Activated CD4-positive, alpha-beta memory T cell treated with anti-CD3 and anti-CD28 coated beads for 36 hours (primary cell): ENCODE measurements around the gene PIK3AP1. TPM values are rescaled to one million over a fixed set of nuclear protein-coding genes. Genes with fewer than 3 reads are reported as not detected.

Source experiments
- CTCF ChIA-PET: fragments of 350-600 bp; sonication (Branson Sonifier 250); formaldehyde crosslinking; loops from one replicate; lab custom pipeline; 2021; ENCODE audit warnings: antibody characterized with exemption, inconsistent platforms; lab: Charles Lee
- POLR2A ChIA-PET: fragments of 350-600 bp; sonication (Branson Sonifier 250); formaldehyde crosslinking; loops from one replicate; lab custom pipeline; 2021; ENCODE audit warnings: antibody characterized with exemption; lab: Charles Lee
- DNase-seq: peaks from one replicate; pipeline ENCODE4 v3.0.0-alpha.2; 2020
- H3K27ac Mint-ChIP-seq: one replicate; pipeline ENCODE4 v1.8.0; 2021; ENCODE audit warnings: mixed read lengths
- H3K27me3 Mint-ChIP-seq: one replicate; pipeline ENCODE4 v1.8.0; 2021; ENCODE audit warnings: mixed read lengths
- H3K36me3 Mint-ChIP-seq: one replicate; pipeline ENCODE4 v1.8.0; 2021; ENCODE audit warnings: mixed read lengths
- H3K4me1 Mint-ChIP-seq: one replicate; pipeline ENCODE4 v1.8.0; 2021; ENCODE audit warnings: low read depth, mixed read lengths
- H3K4me3 Mint-ChIP-seq: one replicate; pipeline ENCODE4 v1.8.0; 2021; ENCODE audit warnings: mild to moderate bottlenecking, mixed read lengths
- H3K9me3 Mint-ChIP-seq: one replicate; pipeline ENCODE4 v1.8.0; 2021; ENCODE audit warnings: mixed read lengths
- intact Hi-C: fragments of 100-400 bp; cut with micrococcal nuclease; formaldehyde crosslinking; loops from one replicate; pipeline ENCODE4 v1.15.1; 2023
- total RNA-seq, 2 experiments: library from RNA; stranded (reverse); gene quantifications; one replicate each; pipeline ENCODE4 v1.2.3, GENCODE V29; 2021

Gene PIK3AP1
- total RNA-seq, 2 experiments from 2014 or later, result 3.4 to 4.3 TPM

DNA sequence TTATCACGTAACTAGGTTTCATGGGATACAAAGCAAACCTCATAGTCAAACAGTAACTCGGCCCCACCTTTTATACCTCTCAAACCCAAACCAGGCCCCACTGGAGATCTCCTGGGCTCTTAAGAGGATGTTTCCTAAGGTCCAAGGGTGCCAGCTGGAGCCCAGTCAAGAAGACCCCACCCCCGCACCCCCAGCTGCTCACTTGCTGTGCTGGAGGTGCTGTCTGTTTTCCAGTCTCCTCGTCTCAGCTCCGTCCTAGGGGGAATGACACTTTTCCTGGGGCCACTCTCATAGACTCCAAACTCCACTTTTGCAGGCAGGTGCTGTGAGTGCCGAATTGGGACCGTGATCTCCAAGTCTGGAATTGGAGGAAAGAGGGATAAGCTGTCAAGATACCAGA, 110.8 kb downstream of the PIK3AP1 start:
- peaks cover 4% of the 10 kb centered on the region for H3K4me1 Mint-ChIP-seq
- H3K9me3 Mint-ChIP-seq, result no peaks in the 10 kb centered on the region
- no peaks in the 10 kb centered on the region for H3K36me3 Mint-ChIP-seq
- H3K27ac Mint-ChIP-seq, result no peak overlapping the region
- ChIA-PET CTCF (no interaction called here), POLR2A (no interaction called here)
- no peak overlapping the region for H3K4me3 Mint-ChIP-seq
- no peak for DNase-seq
- intact Hi-C loops, result no loop called here
- H3K27me3 Mint-ChIP-seq, result no peaks in the 10 kb centered on the region

DNA sequence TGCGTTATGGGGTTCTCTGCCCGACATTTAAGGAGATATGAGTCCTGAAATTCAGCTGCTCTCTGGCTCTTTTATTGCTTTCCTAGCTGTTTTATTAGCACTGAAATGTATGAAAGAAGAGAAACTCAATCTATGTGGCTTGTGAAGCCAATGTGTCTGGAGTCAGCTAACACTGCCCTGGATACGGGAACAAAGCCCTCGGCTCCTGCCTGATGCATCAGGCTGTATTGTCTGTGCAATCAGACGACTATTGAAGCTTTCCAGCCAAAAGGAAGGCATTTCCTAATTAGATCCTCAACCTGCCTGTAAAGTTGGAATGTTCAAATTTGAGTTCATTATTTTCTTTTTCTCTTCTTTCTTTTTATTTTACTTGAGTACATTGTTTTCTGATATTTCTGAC, 111.5 kb downstream of the PIK3AP1 start:
- Mint-ChIP-seq H3K9me3 (no peaks in the 10 kb centered on the region), H3K4me1 (peaks cover 4% of the 10 kb centered on the region), H3K36me3 (no peaks in the 10 kb centered on the region), H3K4me3 (no peak overlapping the region), H3K27ac (no peak overlapping the region), H3K27me3 (no peaks in the 10 kb centered on the region)
- intact Hi-C loops, result no loop called here
- ChIA-PET POLR2A (no interaction called here), CTCF (no interaction called here)
- no peak for DNase-seq

DNA sequence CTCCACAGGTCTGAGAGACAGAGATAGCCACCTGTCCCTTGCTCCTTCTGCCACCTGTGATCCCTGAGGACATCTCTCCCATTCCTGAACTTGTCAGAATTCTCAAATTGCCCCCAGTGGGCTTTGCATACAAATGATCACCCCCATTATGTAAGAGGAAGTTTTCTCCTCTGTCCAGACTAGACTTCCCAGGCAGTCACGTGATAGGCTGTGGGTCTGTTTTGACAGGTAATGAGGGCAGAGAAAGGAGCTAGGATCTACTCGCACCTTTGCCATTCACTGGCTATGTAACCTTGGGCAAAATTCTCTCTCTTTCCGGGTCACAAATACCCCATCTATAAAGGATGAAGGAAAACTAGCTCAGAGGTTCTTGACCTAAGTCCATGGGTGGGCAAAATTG, 112.1 kb downstream of the PIK3AP1 start:
- POLR2A ChIA-PET, result no interaction called here
- Mint-ChIP-seq H3K4me1 (peaks cover 4% of the 10 kb centered on the region), H3K27me3 (no peaks in the 10 kb centered on the region), H3K4me3 (no peak overlapping the region), H3K36me3 (no peaks in the 10 kb centered on the region), H3K9me3 (no peaks in the 10 kb centered on the region), H3K27ac (no peak overlapping the region)
- CTCF ChIA-PET, result no interaction called here
- no peak for DNase-seq
- intact Hi-C loops, result no loop called here

DNA sequence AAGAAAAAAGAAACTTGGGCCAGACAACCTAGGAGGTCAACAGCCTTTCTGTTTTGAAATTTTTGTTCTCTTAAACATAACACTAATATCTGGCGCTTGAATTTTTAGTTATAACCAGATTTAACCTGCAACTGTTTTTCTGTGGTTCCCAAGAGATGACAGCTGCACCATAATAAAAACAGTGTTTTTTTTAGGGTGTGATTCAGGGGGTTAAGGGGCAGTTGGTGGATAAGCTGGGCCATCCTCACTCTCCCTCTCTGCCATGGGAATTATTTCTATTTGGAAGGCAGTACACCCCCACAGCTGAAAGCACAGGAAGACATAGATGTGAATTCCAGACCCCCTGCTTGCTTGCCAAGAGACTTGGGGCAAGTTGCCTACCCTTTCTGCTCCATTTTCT, 113.4 kb downstream of the PIK3AP1 start:
- Mint-ChIP-seq H3K4me3 (no peak overlapping the region), H3K27ac (no peak overlapping the region), H3K27me3 (no peaks in the 10 kb centered on the region), H3K9me3 (no peaks in the 10 kb centered on the region), H3K4me1 (peaks cover 4% of the 10 kb centered on the region), H3K36me3 (no peaks in the 10 kb centered on the region)
- CTCF ChIA-PET, result interaction anchor here (1.0 to 1.4 kb wide), 2 partner anchors 18 to 418 kb away, joined by 3 read pairs; no protein-coding TSS in a partner anchor
- no peak for DNase-seq
- intact Hi-C loops, result no loop called here
- POLR2A ChIA-PET, result no interaction called here

DNA sequence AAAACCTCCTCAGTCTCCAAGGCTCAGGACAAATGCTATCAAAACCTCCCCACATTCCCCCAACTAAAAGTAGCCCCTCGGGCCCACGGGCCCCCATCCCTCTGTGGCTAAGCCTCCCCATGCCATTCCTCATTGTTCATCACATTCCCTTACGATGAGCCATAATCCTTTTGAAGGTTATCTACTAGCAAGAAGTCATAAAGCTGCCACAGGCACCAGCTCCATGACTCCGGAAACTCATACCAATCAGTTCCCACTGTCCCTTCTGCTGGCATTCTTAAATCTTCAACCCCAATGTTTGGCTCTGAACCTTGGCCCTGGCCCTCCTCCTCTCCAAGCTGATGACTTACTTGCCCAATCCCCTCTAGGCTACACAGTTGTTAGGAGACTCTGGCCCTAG, 114.1 kb downstream of the PIK3AP1 start:
- intact Hi-C loops, result no loop called here
- no peak for DNase-seq
- Mint-ChIP-seq H3K27me3 (no peaks in the 10 kb centered on the region), H3K4me3 (no peak overlapping the region), H3K36me3 (no peaks in the 10 kb centered on the region), H3K9me3 (no peaks in the 10 kb centered on the region), H3K27ac (no peak overlapping the region), H3K4me1 (peaks cover 4% of the 10 kb centered on the region)
- ChIA-PET POLR2A (no interaction called here), CTCF (no interaction called here)

DNA sequence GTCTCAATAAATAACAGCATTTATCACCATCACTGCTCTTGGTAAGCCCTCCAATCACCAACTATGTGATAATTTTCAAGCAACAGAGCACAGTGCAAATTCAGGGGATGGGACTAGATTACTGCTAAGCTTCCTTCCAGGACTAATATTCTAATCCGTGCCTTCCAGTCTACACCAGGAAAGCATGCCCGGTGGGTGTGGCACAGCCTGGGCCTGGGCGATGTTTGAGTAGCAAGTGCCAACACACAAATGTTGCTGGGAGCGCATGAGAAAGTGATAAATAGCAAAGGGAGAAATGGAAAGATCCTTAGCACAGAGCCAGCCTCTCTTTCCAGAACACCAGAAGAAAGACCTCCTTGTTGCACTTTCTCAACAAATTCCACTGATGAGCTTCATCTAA, 120.0 kb downstream of the PIK3AP1 start:
- ChIA-PET POLR2A (no interaction called here), CTCF (no interaction called here)
- Mint-ChIP-seq H3K4me1 (no peaks in the 10 kb centered on the region), H3K27ac (no peak overlapping the region), H3K4me3 (no peak overlapping the region), H3K27me3 (no peaks in the 10 kb centered on the region), H3K36me3 (no peaks in the 10 kb centered on the region), H3K9me3 (no peaks in the 10 kb centered on the region)
- DNase-seq, result no peak
- intact Hi-C loops, result no loop called here

DNA sequence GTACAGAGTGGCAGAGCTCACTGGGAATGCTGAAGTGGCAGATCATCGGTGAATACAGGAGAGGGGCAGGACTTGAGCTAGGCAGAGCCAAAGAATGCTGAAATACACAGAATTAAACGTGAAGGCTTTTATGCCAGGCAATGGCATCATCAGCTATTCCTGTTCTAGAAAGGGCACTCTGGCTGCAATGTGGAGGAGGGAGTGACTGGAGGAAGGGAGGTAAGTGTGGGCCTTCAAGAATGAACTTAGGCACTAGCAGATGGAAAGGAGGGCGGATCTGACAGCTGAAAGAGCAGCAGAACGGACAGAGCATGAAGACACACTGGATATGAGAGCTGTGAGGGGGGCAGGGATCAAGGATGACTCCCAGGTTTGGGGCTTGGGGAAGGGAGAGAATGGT, 121.5 kb downstream of the PIK3AP1 start:
- ChIA-PET POLR2A (no interaction called here), CTCF (interaction anchor here (1.1 kb wide), 1 partner anchor 10 kb away, joined by 3 read pairs; no protein-coding TSS in a partner anchor)
- Mint-ChIP-seq H3K9me3 (no peaks in the 10 kb centered on the region), H3K4me3 (no peak overlapping the region), H3K36me3 (peaks cover 3% of the 10 kb centered on the region), H3K27ac (no peak overlapping the region), H3K27me3 (no peaks in the 10 kb centered on the region), H3K4me1 (no peaks in the 10 kb centered on the region)
- no peak for DNase-seq
- intact Hi-C loops, result no loop called here

DNA sequence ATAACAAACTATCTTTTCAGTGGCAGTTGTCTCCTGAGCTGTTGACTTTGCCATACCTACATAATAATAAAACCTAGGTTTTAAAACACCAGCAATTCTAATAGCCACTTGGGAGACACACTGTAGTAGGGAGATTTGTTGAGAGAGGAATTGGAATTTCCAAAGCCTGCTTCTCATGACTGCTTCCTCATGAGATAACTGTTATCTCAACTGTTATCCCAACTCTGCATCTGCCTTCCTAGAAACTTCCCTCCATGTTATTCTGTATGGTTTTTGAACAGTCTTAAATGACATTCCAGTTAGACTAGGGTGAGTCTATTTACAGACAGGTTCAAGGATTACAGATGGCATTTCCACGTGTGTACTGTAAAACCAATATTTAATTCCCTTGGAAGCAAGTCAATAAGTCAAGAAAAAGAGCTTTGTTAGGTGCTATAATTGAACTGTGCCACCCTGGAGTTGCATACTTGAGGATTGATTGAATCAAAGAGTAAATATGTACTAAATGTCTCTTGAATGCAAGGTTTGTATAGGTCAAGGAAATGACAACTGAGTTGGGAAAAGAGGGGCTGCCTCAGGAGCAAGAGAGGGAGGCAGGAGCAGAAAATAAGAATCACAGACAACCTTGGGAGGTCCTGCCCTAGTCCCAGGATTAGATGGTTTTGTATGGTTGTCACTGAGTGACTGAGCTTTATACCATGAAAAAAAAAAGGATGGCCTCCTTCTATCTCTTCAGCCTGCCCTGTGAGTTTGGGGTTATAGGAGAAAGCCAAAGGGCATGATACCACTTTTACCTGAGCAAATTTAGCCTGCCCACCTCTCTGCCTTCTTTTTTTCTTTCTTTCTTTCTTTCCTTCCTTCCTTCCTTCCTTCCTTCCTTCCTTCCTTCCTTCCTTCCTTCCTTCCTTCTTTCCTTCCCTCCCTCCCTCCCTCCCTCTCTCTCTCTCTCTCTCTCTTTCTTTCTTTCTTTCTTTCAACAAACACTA, 123.6 kb downstream of the PIK3AP1 start:
- no peak overlapping the region for H3K4me3 Mint-ChIP-seq
- CTCF ChIA-PET, result interaction anchor here (1.5 kb wide), 1 partner anchor 45 kb away, joined by 3 read pairs; no protein-coding TSS in a partner anchor
- DNase-seq, result no peak
- no peaks in the 10 kb centered on the region for H3K27me3 Mint-ChIP-seq
- H3K4me1 Mint-ChIP-seq, result peaks cover 4% of the 10 kb centered on the region
- no peak overlapping the region for H3K27ac Mint-ChIP-seq
- no peaks in the 10 kb centered on the region for H3K9me3 Mint-ChIP-seq
- intact Hi-C loops, result no loop called here
- POLR2A ChIA-PET, result no interaction called here
- peaks cover 3% of the 10 kb centered on the region for H3K36me3 Mint-ChIP-seq

DNA sequence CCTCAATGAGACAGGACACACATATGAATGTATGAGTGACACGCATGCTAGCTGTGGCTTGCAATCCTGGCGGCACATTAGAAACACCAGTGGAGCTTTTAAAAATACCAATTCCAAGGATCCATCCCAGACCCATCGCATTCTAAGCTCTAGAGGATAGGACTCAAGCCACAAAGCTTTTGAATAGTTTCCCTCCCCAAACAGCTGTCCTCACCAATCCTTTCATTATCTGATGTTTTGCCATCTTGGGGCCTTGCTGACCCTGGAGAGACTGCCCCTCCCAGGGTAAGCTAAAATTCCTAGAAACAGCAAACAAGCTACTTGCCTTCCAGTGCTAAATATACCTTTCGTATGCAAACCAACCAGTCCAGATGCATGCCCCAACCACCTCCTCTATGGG, 124.6 kb downstream of the PIK3AP1 start:
- POLR2A ChIA-PET, result no interaction called here
- Mint-ChIP-seq H3K9me3 (no peaks in the 10 kb centered on the region), H3K4me1 (peaks cover 5% of the 10 kb centered on the region), H3K4me3 (no peak overlapping the region), H3K27me3 (peaks cover 3% of the 10 kb centered on the region), H3K36me3 (peaks cover 3% of the 10 kb centered on the region), H3K27ac (no peak overlapping the region)
- intact Hi-C loops, result no loop called here
- DNase-seq, result no peak
- CTCF ChIA-PET, result no interaction called here

DNA sequence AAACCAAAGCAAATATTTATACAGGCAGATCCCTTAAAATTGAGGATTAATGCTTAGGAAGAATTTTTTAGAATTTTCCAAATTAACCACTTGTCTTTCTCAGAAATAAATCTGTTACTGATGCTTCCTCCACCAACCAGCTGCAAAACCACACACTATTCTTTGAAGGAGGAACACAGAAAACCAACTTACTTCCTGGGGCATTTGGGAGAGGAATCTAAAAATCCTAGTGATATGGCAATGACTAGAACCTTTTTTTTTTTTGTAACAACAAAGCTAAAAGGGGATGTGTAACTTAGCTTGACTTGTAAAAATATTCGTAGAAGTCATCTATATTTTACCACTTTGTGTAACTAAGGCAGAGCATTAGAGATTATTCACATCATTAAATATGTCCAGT, 128.4 kb downstream of the PIK3AP1 start:
- CTCF ChIA-PET, result interaction anchor here (0.9 kb wide), 1 partner anchor 78 kb away, joined by 5 read pairs; the partner anchor contains the start of gene TLL2
- POLR2A ChIA-PET, result no interaction called here
- Mint-ChIP-seq H3K36me3 (peaks cover 3% of the 10 kb centered on the region), H3K27ac (no peak overlapping the region), H3K27me3 (peaks cover 6% of the 10 kb centered on the region), H3K4me1 (peaks cover 11% of the 10 kb centered on the region), H3K4me3 (no peak overlapping the region), H3K9me3 (no peaks in the 10 kb centered on the region)
- DNase-seq, result no peak
- intact Hi-C loops, result no loop called here

DNA sequence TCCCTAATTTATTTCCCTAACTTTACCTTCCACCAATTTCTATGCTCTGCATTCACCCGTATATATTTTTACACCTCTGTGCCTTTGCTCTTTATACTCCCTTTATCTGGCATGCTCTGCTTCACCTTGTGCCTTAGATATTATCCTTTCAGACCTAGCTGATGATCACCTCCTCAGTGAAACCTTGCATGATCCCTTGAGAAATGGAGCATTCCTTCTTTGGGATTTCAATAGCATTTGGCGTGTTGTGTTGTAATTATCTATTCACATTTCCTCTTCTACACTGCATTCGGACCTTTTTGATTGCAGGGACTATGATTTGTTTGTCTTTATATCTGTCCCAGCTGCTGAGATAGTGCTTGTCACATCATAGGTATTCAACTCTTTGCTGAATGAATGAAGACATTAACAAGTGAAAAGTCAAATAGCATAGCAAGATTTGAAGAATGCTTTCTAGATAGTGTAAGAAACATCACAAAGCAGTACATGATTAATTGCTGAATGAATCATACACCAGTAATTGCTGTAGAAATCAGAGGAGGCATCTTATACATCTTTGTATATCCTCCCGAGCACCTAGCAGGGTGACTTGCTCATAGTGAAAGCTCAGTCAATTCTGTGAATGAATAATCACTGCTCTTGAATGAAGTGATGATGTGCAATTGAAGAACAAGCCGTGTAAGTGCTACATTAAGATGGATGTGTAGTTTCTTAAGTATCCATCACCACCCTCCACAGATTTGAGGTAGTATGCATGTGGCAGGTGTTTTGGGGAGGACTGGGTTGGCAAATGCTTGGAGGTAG, 131.5 kb downstream of the PIK3AP1 start:
- DNase-seq, result peak; percentile 51
- peaks cover 7% of the 10 kb centered on the region for H3K36me3 Mint-ChIP-seq
- ChIA-PET POLR2A (interaction anchor here (0.6 to 0.7 kb wide), 2 partner anchors 23 to 98 kb away, joined by 3 read pairs; no protein-coding TSS in a partner anchor), CTCF (interaction anchor here (1.2 to 1.5 kb wide), 2 partner anchors 10 to 18 kb away, joined by 3 read pairs; no protein-coding TSS in a partner anchor)
- H3K4me3 Mint-ChIP-seq, result no peak overlapping the region
- peaks cover 24% of the 10 kb centered on the region for H3K4me1 Mint-ChIP-seq
- no peak overlapping the region for H3K27ac Mint-ChIP-seq
- H3K27me3 Mint-ChIP-seq, result peaks cover 6% of the 10 kb centered on the region
- intact Hi-C loops, result loop anchor here (1.0 to 10.0 kb wide), 12 partner anchors 74 to 934 kb away; partner anchors contain the start of genes ALDH18A1 and RRP12
- H3K9me3 Mint-ChIP-seq, result no peaks in the 10 kb centered on the region

DNA sequence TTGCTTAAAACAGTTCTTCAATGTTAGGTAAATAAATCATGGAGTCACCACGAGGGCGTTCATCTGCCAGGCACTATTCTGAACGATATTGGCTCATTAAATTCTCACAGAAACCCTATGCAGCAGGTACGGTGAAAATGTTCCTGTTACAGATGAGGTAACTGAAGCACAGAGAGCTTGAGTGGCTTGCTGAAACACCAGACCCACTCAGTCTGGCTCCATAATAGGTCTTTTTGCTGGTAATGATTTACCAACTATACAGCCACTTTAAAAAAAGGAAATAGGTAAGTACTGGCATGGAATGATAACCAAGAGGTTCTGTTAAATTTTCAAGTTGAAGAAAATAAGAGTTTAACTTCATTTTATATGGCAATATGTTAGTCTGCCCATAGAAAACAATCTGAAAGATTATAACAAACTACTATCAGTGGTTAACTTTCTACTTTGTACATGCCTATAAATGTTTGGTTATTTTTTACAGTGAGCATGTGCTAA, 132.2 kb downstream of the PIK3AP1 start:
- Mint-ChIP-seq H3K27me3 (peaks cover 6% of the 10 kb centered on the region), H3K36me3 (peaks cover 7% of the 10 kb centered on the region), H3K4me1 (peaks cover 32% of the 10 kb centered on the region), H3K27ac (no peak overlapping the region), H3K9me3 (no peaks in the 10 kb centered on the region), H3K4me3 (no peak overlapping the region)
- no peak for DNase-seq
- CTCF ChIA-PET, result no interaction called here
- intact Hi-C loops, result loop anchor here (2.0 to 10.0 kb wide), 9 partner anchors 73 to 933 kb away; partner anchors contain the start of genes ALDH18A1 and RRP12
- POLR2A ChIA-PET, result interaction anchor here (0.6 kb wide), 1 partner anchor 98 kb away, joined by 3 read pairs; no protein-coding TSS in a partner anchor
